HUDEP-2 (cell line): Measurements from ENCODE around the gene KLKB1.
"Not testable (repeated sequence)": the region's sequence is repeated elsewhere in the genome, so short reads cannot be mapped to it uniquely, and the experiment has no call there.

ENCODE experiments used
- DNase-seq, 76 experiments: peaks; one replicate each; lab custom pipeline; 2025; ENCODE audit not compliant: unreplicated experiment in 76 of 76; lab: John Stamatoyannopoulos, UW

Gene KLKB1

DNA sequence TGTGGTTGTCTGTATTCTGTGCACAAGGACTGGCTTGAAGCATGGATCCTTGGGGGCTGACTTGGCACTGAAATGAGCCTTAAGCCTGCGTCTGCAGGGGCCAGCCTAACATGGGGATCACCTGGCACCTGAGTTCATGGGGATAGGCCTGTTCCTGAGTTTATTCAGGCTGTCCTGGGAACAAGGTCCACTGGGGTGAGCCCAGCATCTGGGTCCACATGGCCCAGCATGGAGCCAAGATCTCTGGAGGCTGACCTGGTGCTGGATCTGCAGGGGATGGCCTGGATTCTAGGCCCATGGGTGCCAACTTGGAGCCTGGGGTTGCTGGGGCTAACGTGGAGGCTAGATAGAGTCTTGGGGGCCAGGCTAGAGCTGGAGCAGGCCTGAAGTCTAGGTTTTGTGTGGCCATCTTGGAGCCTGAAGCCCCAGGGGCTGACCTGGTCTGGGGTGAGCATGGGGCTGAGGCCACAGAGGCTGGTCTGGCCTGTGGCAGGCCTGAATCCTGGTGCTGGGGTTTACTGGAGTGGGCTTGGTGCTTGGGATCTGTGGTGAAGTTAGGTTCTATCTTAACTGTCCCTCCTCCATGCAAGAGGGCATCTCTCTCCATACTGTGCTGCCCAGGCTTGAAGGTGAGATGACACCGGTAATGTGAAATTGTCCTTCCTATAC lies 652 bp upstream of the KLKB1 start:
- no peak for DNase-seq

DNA sequence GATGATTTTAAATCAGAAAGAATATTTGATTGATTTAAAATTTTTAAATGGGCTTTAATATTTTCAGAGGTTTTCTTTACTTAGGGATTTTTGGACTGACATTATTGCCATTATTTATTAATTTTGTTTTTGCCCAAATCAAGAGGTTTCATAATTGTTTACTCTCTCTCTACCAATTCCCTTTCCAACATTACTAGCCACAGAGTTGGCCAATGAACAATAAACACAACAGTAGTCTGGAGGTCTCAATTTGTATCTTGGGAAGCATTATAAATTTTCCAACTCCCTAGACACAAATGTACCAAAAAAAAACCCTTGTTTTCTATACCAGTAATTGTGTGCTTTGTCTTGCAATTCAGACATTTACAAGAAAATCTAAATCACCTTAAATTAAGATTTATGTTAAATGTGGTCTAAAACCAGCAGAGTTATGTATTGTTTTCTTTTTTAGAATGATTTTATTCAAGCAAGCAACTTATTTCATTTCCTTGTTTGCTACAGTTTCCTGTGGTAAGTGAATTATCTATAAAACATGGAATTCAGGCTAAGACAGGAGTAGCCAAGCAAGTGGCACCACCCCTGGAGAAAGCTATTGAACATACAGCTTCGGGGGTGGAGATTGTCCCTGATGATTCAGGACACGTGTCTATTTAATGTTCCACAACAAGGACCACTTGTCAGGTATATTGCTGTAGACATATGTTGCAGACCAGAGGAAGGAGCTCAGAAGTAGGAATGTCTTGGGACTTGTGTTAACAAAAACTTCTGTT lies 622 bp downstream of the KLKB1 start:
- no peak for DNase-seq

DNA sequence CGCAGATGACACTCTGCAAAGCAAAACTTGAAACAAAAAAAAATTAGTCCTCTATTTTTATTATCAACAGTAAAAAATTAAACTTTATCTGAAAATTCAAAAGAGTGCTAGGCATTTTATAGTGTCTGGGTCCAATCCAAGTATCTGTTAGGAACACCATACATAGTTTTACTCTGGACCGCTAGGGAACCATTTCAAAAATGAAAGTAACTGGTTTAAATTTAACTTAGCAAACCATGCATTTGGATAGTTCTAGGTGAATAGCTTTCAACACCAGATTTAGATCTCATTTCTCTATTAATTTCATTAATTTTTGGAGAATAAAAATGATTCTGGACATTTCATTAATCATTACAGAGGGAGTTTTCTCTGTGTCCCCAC lies 1.2 kb downstream of the KLKB1 start:
- DNase-seq = no peak

DNA sequence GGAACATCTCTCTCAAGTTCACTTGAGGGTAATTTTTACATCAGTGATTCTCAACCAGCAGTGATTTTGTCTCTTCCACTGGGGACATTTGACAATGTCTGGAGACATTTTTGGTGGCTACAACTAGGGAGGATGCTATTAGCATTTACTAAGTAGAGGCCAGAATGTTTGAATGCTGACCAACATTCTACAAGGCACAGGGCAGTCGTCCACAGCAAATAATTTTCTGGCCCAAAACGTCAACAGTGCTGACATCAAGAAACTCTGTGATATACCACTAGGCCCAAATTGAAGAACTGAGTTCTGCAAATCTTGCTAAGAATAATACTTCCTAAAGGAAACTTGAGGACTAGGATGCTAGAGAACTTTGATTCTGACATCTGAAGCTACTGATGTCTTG lies 7.1 kb downstream of the KLKB1 start:
- DNase-seq = no peak

DNA sequence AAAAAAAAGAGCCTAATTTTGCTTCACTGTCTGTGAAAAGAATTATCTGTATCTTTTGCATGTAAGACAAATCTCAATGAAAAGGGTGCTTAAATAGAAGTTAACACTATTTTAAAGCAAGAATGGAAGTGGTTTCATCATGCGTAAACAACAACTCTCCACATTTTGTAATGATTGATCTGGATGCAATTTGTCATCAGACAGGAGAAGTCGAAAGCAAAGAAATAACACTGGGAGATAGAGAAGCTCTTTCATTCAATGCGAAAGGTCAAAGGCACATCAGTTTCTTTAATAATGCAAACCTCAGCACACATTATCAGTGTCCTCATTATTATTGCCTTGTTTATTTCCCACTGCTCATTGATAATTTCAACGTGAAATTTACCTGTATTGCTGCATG lies 8.8 kb downstream of the KLKB1 start:
- no peak for DNase-seq

DNA sequence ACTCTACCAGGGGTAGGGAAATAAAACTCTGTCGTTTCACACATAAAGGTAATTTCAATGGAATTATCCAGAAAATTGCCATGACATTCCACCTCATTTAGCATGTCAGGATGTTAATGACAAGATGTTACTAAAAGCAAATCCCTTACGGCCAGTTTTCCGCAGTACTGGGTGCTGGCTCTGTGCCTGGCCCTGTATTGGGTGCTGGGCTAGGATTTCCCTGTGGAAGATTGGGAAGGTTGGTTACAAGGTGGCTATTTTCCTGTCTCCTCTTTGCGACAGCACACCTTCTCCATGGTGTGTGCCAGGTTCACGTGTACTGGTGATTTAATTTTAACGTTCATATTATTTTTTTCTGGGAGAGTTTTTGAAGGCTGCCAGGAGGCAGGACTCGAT lies 13.1 kb downstream of the KLKB1 start:
- DNase-seq = no peak

DNA sequence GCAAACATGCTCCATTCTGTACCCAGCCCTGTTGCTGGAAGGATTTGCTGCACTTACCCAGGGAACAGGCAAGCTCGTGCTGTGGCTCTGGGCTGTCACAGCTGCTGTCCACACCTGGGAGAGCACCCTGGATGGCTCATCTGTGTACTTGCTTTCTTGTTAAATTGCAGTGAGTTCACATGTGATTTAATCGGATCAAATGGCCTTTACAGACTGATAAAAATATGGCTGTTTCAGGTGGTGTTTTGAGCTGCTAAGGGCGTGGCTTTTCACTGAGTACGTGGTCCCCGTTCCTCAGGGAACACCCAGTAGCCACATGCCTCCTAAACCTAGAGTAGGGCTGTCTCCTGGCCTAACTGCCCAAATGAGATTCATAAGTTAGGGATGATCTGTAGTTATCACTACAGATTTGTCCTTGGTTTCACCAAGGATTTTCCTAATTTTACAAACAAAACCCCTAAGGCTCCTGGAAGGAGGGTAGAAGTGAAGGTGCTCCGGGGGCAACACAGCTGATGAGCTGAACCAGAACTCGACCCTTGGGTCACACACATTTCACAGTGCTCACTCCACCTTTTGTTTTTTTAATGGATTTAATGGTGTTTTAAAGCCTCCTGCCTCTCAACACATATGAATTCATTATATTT lies 13.7 kb downstream of the KLKB1 start:
- no peak for DNase-seq

DNA sequence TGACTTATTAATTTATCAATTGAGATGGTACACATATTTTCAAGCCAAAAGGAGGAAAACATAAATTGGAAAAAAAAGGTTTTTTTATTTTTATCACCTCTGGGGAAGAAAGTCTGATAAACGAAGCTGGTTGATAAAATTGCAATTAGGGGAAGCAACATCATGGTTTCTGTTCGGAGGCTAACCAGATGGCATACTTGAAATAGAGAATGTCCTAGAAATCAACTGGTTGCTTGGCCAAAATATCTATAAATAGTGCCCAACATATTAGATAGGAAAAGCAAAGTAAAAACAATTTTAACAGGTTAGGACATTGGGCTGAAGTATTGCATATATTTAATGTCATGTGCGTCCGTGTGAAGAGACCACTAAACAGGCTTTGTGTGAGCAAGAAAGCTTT lies 14.3 kb downstream of the KLKB1 start:
- DNase-seq = no peak

DNA sequence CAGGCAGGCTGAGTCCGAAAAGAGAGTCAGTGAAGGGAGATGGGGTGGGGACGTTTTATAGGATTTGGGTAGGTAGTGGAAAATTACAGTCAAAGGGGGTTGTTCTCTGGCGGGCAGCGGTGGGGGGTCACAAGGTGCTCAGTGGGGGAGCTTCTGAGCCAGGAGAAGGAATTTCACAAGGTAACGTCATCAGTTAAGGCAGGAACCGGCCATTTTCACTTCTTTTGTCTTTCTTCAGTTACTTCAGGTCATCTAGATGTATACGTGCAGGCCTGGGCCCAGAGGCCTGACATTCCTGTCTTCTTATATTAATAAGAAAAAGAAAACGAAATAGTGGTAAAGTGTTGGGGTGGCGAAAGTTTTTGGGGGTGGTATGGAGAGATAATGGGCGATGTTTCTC lies 14.7 kb downstream of the KLKB1 start:
- not testable (repeated sequence) for DNase-seq

DNA sequence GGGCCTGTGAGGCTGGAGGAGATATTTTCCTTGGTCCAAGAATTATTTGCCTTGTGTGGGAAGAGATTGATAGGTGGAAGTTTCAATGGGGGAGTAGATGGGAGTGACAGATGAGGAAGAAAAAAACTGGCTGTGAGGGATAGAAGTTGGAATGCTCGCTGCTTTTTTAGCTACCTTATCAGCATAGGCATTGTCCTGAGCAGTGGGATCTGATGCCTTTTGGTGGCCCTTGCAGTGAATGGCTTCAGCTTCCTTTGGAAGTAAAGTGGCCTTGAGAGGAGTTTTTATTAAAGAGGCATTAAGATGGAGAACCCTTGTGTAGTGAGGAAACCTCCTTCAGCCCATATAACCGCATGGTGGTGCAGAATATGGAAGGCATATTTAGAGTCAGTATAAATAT lies 16.0 kb downstream of the KLKB1 start:
- DNase-seq = no peak

DNA sequence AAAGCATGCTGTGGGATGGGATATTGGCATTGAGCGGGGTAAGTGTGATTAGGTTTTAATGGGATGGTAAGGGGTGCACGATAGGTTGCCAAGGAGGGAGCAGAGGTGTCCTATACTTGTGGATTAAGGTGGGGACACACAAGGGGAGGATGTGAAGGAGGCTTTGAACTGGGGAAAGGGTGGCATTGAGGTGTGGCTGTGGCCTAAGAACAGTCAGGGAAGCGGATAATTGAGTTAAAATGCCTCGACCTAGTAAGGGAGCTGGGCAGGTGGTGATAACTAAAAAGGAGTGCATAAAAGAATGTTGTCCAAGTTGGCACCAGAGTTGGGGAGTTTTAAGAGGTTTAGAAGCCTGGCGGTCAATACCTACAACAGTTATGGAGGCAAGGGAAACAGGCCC lies 17.5 kb downstream of the KLKB1 start:
- no peak for DNase-seq

DNA sequence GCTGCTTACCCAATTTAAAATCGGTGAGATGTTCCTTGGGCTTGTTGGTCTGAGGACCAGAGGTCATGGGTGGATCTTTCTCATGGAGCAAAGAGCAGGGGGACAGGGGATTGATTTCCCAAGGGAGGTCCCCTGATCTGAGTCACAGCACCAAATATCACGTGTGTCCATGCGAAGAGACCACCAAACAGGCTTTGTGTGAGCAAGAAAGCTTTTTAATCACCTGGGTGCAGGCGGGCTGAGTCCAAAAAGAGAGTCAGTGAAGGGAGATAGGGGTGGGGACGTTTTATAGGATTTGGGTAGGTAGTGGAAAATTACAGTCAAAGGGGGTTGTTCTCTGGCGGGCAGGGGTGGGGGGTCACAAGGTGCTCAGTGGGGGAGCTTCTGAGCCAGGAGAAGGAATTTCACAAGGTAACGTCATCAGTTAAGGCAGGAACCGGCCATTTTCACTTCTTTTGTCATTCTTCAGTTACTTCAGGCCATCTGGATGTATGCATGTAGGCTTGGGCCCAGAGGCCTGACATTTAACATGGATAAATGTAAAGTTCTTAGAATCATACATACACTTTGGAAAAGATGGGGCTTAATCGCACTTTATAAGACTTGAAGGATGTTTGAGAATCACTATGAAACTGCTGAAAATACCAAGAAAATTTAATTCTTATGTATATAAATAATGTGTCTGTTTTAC lies 19.9 kb downstream of the KLKB1 start:
- not testable (repeated sequence) for DNase-seq

DNA sequence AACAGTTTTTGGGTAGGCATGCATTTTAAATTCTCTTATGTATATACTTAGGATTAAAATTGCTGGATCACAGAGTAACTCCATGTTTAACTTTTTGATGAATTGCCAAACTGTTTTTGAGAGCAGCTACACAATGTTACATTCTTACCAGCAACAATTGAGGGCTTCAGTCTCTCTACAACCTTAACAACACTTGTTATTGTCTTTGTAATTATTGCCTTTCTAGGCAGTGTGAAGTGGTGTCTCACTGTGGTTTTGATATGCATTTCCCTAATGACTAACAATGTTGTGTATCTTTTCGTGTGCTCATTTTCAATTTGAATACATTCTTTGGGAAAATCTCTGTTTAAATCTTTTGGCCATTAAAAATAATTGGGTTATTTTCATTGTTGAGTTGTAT lies 21.3 kb downstream of the KLKB1 start:
- DNase-seq = no peak

DNA sequence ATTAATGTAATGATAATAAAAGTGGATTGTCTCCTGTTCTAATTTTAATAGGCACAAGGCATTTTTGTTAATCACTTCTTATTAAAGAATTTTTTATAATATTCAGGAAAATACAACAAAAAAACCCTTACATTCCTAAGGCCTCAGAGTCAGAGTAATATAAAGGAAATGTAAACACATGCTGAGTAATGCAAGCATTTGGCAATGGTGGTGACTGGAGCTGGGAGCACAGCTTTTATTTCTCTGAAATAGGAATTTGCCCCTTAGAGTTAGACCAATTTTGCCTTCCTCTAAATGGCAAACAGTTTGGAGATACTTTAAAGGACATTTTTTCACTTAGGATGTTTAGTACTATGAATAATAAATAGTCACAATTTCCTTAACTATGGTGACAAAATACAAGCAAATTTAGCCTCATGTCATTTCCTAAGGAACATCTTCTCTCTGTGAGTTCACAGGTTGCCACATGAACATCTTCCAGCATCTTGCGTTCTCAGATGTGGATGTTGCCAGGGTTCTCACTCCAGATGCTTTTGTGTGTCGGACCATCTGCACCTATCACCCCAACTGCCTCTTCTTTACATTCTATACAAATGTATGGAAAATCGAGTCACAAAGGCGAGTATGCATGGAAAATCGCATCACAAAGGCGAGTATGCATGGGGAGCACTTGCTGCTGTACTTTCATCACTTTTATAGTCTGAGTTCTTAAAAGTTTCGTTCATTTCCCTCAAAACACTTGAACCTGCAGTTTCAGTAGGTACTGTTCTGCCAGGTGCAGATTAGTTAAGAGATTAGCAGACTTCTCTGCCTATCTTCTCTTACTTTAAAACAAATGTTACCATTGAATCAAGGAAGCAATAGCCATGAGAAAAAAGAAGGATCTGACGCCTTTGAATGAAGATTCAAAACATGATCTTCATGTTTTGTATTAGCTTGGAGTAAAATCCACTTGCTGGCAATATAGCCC lies 22.8 kb downstream of the KLKB1 start:
- DNase-seq = no peak

DNA sequence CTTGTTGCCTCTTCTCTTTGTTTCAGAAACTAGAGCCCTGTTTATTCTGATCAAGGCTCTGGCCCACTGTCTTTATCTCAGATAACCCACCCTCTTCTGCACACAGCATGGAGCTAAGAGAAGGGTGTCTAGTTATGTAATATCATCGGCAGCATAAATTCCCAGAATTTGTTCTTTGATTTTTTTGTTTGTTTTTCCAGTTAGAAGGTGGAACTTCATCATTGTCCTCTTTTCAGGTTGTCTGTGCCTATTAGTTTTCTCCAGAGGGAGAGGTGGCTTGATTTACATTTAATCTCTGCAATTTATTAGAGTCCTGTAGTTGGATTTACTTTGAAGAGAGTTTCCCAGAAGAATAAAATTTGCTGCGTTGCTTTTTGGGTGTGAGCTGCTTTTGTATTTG lies 23.5 kb downstream of the KLKB1 start:
- no peak for DNase-seq

DNA sequence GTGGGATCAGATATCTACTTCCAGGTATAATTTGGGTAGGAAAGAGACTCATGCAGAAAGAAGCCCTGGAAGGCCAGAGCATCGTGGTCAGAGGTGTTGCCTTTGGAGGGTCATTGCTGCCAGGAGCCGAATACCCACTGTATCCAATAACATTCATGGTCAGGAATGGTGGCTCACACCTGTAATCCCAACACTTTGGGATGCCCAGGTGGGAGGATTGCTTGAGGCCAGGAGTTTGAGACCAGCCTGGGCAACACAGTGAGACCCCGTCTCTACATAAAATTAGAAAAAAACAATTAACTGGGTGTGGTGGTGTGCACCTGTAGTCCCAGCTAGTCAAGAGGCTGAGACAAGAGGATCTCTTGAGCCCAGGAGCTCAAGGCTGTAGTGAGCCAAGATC lies 27.8 kb downstream of the KLKB1 start:
- DNase-seq = no peak

DNA sequence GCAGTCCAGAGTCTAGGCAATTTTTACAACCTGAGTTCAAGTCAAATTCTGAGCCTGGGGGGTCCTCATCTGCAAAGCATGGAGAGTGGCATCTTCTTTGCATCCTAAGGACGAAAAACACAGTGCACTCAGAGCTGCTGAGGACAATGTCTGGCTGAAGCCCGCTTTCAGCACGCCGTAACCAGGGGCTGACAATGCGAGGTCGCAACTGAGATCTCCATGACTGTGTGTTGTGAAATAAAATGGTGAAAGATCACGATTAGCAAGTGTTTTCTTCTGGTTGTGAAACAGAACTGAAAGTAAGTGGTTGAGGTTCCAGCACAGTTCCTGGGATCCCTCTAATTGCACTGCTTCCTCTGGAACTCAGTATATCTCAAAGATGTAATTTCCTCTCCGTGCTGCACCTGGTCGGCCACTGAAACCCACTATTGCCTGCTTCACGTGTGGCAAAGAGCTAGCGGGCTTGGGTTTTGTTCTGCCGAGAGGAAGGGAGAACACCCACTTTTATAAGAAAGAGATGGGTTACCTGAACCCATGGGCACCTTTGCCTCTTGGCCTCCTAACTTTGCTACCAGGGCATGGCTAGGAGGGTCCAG lies 31.0 kb downstream of the KLKB1 start:
- DNase-seq = no peak

DNA sequence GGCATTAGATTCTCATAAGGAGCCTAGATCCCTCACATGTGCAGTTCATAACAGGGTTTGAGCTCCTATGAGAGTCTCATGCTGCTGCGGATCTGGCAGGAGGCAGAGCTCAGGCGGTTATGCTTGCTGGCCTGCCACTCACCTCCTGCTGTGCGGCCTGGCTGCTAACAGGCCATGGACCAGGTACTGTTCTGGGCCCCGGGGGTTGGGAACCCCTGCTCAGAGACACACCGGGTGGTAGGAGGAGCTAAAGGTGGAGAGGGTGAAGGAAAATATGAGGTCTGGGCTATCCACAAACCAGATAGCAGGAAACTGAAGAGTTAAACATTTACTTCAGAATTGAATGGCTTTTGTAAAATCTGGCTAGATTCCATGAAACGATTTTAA lies 32.8 kb downstream of the KLKB1 start:
- no peak for DNase-seq

DNA sequence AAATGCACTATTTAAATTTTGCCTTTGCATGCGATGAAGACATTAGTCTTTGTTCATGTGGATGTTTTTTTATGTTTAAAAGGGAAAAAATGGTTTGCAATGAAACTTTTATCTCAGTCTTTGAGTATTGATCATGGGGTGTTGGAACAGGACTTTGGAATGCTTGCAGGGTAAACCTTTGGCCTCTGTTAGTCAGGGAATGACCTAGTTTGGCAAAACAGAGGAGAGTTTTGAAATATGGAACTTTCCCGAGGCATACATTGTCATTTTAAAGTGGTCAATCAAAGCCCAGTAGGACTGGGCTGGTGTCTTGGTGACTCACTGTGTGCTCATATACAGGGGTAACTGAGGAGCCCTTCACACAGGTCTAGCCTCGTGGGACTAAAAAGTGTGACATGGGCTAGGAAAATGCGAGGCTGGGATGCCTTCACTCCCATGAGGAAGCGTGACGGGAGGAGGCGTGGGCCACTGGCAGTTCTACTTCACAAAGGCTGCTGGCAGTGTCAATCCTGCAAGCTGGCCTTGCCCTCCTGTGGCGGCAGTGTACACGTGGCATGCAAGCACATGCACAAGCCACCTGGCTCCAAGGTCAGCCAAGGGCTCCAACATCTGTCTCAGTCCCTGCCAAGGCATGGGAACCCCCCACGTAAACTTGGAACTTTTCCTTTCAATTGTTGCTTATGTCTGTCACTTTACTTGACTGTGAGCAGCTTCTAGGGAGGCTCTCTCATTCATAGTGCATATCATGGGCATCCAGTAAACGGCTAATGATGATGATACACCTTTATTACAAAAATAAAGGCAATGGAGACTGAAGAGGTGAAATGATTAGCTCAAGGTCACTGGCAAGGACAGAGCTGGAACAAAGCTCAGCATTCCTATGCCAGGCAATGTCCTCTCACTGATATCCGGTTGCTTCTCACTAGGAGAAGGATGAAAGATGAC lies 33.5 kb downstream of the KLKB1 start:
- no peak for DNase-seq
